GM12891 (cell line): ENCODE measurements around the gene MRPL54.

Source experiments
- DNase-seq: peaks from one replicate; pipeline ENCODE4 v3.0.0; 2011; ENCODE audit warnings: low spot score; ENCODE audit not compliant: insufficient read length
- FAIRE-seq: peaks from 2 replicates; lab custom pipeline; 2011; peaks lifted over from hg19 to GRCh38; lab: Jason Lieb, UNC
- PAX5 ChIP-seq: IDR thresholded peaks from 2 replicates; pipeline ENCODE4 v1.6.1; 2011; ENCODE audit warnings: low read length, moderate library complexity, mild to moderate bottlenecking; ENCODE audit not compliant: insufficient read depth, severe bottlenecking
- POLR2A ChIP-seq: IDR thresholded peaks from 2 replicates; pipeline ENCODE4 v1.6.1; 2011; ENCODE audit warnings: low read depth, low read length, control low read depth
- POLR2AphosphoS5 ChIP-seq: IDR thresholded peaks from 2 replicates; pipeline ENCODE4 v1.6.1; 2011; ENCODE audit warnings: low read depth, low read length, control low read depth
- POU2F2 ChIP-seq: IDR thresholded peaks from 2 replicates; pipeline ENCODE4 v1.6.1; 2011; ENCODE audit warnings: low read depth, mild to moderate bottlenecking, control low read depth, low read length, moderate library complexity
- SPI1 ChIP-seq: IDR thresholded peaks from 2 replicates; pipeline ENCODE4 v1.6.1; 2011; ENCODE audit warnings: low read depth, low read length, control low read depth
- TAF1 ChIP-seq: IDR thresholded peaks from 2 replicates; pipeline ENCODE4 v1.6.1; 2011; ENCODE audit warnings: low read depth, low read length, control low read depth

MRPL54 gene

DNA sequence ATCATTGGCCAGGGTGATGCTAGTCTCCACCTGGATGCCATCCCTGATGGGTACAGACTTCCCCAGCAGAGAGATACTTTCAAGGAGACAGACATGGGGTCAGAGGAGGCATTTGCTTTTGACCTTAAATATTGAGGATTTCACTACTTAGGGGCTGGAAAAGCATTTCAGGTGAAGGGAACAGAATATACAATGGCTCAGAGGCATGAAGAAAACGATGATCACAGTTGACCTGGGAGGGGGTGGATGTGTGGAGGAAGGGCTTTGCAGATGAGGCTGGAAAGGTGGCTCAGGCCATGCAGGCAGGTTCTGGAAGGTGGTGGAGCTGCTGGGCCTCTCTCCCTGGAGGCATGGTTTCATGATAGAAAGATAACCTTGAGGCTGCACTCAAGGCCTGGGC lies 19.8 kb downstream of the MRPL54 start:
- no peak for TF ChIP-seq POLR2AphosphoS5
- no peak for TF ChIP-seq PAX5
- no peak for TF ChIP-seq SPI1
- TF ChIP-seq TAF1 = no peak
- TF ChIP-seq POU2F2 = no peak
- no peak for TF ChIP-seq POLR2A
- DNase-seq = no peak
- FAIRE-seq = no peak

DNA sequence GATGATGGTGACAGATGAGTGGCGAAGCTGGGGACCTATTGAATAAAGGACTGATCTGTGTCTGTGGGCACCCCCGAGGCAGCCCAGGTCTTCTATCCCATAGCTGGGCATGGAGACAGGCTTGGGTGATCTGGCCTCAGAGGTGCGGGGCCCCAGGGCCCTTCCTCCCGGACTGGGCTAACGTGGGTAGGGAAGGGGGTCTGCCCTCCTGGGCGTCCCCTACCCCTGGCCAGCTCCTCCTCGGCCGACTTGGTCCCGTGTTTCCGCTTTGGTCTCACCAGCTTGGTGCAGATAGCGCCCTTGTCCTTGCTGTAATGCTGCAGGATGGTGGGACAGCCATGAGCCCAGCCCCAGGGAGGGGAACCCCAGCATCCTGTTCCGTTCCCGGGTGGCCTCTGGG lies 20.4 kb downstream of the MRPL54 start:
- FAIRE-seq = no peak
- TF ChIP-seq POLR2A = no peak
- no peak for TF ChIP-seq PAX5
- no peak for TF ChIP-seq POU2F2
- TF ChIP-seq TAF1 = no peak
- no peak for TF ChIP-seq POLR2AphosphoS5
- TF ChIP-seq SPI1 = no peak
- no peak for DNase-seq

DNA sequence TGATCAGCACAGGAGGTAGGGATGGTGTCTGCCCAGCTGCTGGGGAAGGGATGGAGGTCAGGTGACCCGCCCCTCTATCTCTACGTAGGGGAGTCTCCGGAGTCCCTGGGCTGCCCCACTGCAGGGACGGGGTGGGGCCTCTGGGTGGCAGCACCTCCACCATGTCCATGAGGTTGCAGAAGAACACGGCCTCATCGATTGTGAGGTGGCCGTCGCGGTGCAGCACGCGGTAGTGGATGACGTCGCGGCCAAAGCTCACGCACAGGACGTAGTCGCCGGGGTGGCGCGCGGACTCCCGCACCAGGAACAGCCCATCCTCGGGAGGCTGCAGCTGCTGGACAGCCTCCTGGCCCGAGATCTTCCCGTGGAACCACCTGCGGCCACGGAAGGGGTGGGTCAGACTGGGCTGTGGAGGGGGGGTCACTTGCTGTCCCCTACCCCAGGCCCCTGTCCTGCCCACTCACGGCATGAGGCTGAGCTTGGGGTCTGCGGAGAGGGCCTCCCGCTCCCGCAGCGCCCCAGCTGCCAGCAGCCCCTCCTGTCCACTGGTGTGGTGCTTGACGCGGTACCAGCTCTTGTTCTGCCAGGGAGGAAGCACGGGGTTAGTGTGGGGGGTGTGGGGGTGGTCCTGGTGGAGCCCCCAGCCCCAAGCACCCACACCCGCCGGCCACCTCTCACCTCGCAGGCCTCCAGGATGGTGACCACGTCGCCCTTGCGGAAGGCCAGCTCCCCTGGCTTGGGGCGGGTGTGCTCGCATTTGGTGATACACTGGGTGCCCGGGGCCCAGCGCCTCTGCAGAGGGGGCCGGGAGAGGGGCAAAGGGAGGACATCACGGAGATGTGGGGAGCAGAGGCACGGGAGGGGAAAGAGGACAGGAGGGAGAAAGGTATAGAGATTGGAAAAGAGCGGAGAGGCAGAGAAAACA lies 21.4 kb downstream of the MRPL54 start:
- no peak for FAIRE-seq
- DNase-seq = no peak
- TF ChIP-seq POLR2A = no peak
- TF ChIP-seq POLR2AphosphoS5 = no peak
- TF ChIP-seq PAX5 = no peak
- no peak for TF ChIP-seq TAF1
- no peak for TF ChIP-seq SPI1
- TF ChIP-seq POU2F2 = no peak

DNA sequence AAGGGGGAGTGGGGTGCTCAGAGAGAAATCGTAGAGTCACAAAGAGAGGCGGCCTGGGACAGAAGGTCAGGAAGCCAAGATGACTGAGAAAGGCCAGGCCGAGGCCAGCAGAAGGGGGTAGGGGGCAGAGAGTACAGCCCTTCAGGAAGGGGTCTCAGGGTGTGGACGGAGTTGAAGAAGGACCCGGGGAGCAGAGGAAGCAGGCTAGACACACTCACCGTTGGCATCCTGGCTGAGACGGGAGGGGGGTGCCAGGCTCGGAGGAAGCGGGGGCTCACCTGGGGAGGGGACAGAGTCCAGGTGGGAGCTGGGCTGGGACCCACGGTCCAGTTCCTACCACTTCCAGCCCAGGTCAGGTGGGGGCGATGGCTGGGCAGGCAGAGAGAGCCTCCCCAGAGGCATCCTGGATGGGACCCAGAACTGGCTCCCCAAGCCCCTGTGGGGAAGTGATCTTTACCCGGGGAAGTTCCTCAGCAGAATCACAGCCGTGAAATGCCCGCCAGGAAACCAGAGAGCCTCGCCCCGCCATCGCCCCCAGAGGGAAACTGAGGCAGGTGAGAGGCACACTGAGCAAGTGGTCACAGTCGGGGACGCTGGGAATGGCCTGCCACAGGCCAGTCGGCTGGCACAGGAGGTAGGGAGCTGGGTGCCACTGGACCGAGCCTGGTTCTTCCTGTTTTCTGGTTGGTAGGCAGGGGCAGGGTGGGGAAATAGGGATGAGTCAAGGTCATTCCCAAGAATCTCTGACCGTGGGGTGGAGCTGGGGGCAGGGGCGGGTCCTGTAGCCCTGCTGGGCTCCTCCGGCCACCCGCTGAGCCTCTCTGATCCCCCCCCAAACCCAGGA lies 22.3 kb downstream of the MRPL54 start:
- no peak for FAIRE-seq
- no peak for DNase-seq
- TF ChIP-seq POLR2AphosphoS5 (no peak), SPI1 (no peak), TAF1 (no peak), PAX5 (no peak), POU2F2 (no peak), POLR2A (no peak)

GRCh38 chr19:3785451-3785937 lies 23.0 kb downstream of the MRPL54 start:
- FAIRE-seq (no peak), DNase-seq (no peak)
- no peak for TF ChIP-seq POU2F2
- TF ChIP-seq SPI1 = no peak
- no peak for TF ChIP-seq PAX5
- TF ChIP-seq POLR2AphosphoS5 = no peak
- no peak for TF ChIP-seq POLR2A

DNA sequence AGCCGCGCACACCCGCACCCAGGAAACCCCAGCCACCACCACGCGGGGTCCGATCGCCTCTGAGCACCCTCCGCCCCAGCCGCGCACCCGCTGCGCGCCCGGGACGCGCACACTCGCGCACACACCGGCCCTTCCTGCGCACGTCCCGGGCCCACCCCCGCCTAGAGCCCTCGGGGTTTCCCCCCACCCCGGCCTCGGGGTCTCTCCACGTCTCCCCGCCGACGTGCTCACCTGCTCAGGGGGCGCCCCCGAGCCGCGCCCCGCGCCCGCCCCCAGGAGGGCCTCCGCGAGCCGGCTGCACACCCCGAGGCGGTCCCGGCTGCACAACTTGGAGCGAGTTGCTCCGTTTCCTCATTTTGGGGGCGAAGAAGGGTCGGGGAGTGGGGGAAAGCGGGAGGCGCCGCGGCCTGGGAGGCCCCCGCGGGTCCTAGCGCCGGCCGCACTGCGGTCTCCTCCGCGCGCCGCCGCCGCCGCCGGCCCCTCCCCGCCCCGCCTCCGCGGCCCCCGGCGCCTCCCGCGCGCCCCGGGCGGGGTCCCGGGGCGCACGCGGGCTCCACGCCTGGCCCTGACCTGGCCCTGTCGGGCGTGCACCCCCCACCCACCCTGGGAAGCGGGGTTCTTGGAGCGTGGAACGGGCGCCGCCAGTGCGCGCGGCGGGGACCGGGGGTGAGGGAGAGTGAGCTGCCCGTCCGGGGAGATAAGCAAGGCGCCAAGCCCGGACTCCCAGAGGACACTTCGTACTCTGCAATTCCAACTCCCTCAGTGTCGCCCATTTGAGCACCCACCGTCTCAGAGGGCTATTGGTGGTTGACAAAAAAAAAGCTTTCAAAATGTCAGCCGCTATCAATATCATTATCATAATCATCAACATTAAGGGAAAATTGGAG lies 23.7 kb downstream of the MRPL54 start, which contains the start of gene MATK:
Gene MATK (minus strand): TSS at position 444 of the 887 bp plus-strand sequence. CDS start 1,246 bp downstream, outside the sequence.
- no peak for DNase-seq
- no peak for FAIRE-seq
- TF ChIP-seq PAX5 (no peak), SPI1 (no peak), TAF1 (no peak), POLR2A (no peak)

- FAIRE-seq (no peak), DNase-seq (no peak)
- no peak for TF ChIP-seq POU2F2
- TF ChIP-seq SPI1 = no peak
- TF ChIP-seq PAX5 = no peak
- TF ChIP-seq POLR2AphosphoS5 = no peak
- no peak for TF ChIP-seq POLR2A
- no peak for TF ChIP-seq TAF1
These were observed 26.7 kb downstream of the MRPL54 start for GRCh38 chr19:3788996-3789778.

- FAIRE-seq (no peak), DNase-seq (no peak)
- TF ChIP-seq SPI1 (no peak), TAF1 (no peak), PAX5 (no peak), POU2F2 (no peak), POLR2A (no peak), POLR2AphosphoS5 (no peak)
These were observed 27.8 kb downstream of the MRPL54 start for GRCh38 chr19:3790209-3790734.
